Activated CD4-positive, alpha-beta T cell treated with anti-CD3 and anti-CD28 coated beads, Interleukin-2, amount 50 U/mL, for 24 hours (primary cell): ENCODE results near the gene RFX3.

Source experiments
- DNase-seq, 2 donors: peaks; one replicate each; pipeline ENCODE4 v3.0.0-alpha.2; 2020; ENCODE audit warnings: low read depth in 1 of 2, low spot score in 1 of 2

RFX3 gene

GRCh38 chr9:3239240-3239639 lies 286.6 kb downstream of the RFX3 start:
- no peak for DNase-seq

- no peak for DNase-seq
Measured at GRCh38 chr9:3238236-3238635, 287.6 kb downstream of the RFX3 start.

GRCh38 chr9:3237121-3237520 lies 288.7 kb downstream of the RFX3 start:
- DNase-seq = no peak

GRCh38 chr9:3235497-3235896 lies 290.3 kb downstream of the RFX3 start:
- DNase-seq = no peak

- no peak for DNase-seq
Measured at GRCh38 chr9:3224931-3225330, 300.9 kb downstream of the RFX3 start.

- DNase-seq = no peak
Measured at GRCh38 chr9:3215658-3216057, 310.1 kb downstream of the RFX3 start.

- no peak for DNase-seq
Measured at GRCh38 chr9:3214741-3215140, 311.1 kb downstream of the RFX3 start.

GRCh38 chr9:3205421-3206095 lies 320.2 kb downstream of the RFX3 start:
- no peak for DNase-seq

- DNase-seq = no peak
Measured at GRCh38 chr9:3200331-3200774, 325.4 kb downstream of the RFX3 start.

- DNase-seq = no peak
Measured at GRCh38 chr9:3193791-3194190, 332.0 kb downstream of the RFX3 start.

GRCh38 chr9:3191715-3192114 lies 334.1 kb downstream of the RFX3 start:
- DNase-seq = no peak

GRCh38 chr9:3189113-3189861 lies 336.5 kb downstream of the RFX3 start:
- DNase-seq = no peak

- DNase-seq = no peak
Measured at GRCh38 chr9:3186751-3187150, 339.1 kb downstream of the RFX3 start.

- DNase-seq = peak in 1 of 2 donors; percentile 11
Measured at GRCh38 chr9:3181049-3181953, 344.5 kb downstream of the RFX3 start.

GRCh38 chr9:3180696-3181048 lies 345.1 kb downstream of the RFX3 start:
- no peak for DNase-seq

GRCh38 chr9:3179711-3180110 lies 346.1 kb downstream of the RFX3 start:
- DNase-seq = no peak

- no peak for DNase-seq
Measured at GRCh38 chr9:3177936-3178335, 347.9 kb downstream of the RFX3 start.

- no peak for DNase-seq
Measured at GRCh38 chr9:3177146-3177761, 348.5 kb downstream of the RFX3 start.

- DNase-seq = no peak
Measured at GRCh38 chr9:3173374-3173773, 352.4 kb downstream of the RFX3 start.

- no peak for DNase-seq
Measured at GRCh38 chr9:3170819-3171218, 355.0 kb downstream of the RFX3 start.
